ENCODE data around the gene RBM43.
A peak's percentile ranks its signal among the peaks of the same experiment; 100 is the strongest.
"Not testable (repeated sequence)": the region's sequence is repeated elsewhere in the genome, so short reads cannot be mapped to it uniquely, and the experiment has no call there.

The RBM43 gene

GRCh38 chr2:151261231-151261976 is at the start of gene RBM43:
TSS of gene RBM43 (minus strand) at chr2:151261863. CDS start at chr2:151261727, 136 bp downstream.
- Histone ChIP-seq H3K9ac (ENCODE audit: low read length) (peak within 1 kb of the TSS; percentile 87), H3K27ac (ENCODE audit: low read length) (peak within 1 kb of the TSS; percentile 52)

DNA sequence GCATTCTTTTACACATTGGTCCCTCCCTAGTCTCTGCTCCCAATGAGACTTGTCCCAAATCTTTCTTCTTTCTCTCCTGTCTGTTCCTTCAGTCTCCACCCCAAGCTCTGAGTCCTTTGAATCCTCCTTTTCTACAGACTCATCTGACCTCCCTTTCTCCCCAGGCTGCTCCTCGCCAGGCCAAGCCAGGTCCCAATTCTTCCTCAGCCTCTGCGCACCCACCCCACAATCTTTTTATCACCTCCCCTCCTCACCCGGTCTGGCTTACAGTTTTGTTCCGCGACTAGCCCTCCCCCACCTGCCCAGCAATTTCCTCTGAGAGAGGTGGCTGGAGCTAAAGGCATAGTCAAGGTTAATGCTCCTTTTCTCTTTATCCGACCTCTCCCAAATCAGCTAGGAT is 48.6 kb upstream of the RBM43 start:
- not testable (repeated sequence) for H4K20me1 ChIP-seq (ENCODE audit: insufficient read depth, low read length); H3K4me1 ChIP-seq (ENCODE audit: low read length); H2AFZ ChIP-seq (ENCODE audit: low read depth, low read length); H3K27ac ChIP-seq (ENCODE audit: low read length); H3K4me2 ChIP-seq (ENCODE audit: low read length); H3K27me3 ChIP-seq (ENCODE audit: low read depth, low read length); H3K79me2 ChIP-seq (ENCODE audit: low read length); H3K4me3 ChIP-seq (ENCODE audit: low read length); H3K36me3 ChIP-seq (replicated peaks; ENCODE audit: low read depth, low read length); H3K9me3 ChIP-seq (ENCODE audit: insufficient read depth, low read length); H3K9ac ChIP-seq (ENCODE audit: low read length)

More at GRCh38 chr2:151261231-151261976, at the start of gene RBM43:
- Histone ChIP-seq H4K20me1 (ENCODE audit: insufficient read depth, low read length) (no peaks in the 10 kb centered on the region), H3K36me3 (replicated peaks; ENCODE audit: low read depth, low read length) (no peaks in the 10 kb centered on the region), H3K4me3 (ENCODE audit: low read length) (peak within 1 kb of the TSS; percentile 92), H3K79me2 (ENCODE audit: low read length) (no peaks in the 10 kb centered on the region), H3K27me3 (ENCODE audit: low read depth, low read length) (no peaks in the 10 kb centered on the region), H2AFZ (ENCODE audit: low read depth, low read length) (peak within 1 kb of the TSS; percentile 100), H3K9me3 (ENCODE audit: insufficient read depth, low read length) (no peaks in the 10 kb centered on the region), H3K4me1 (ENCODE audit: low read length) (peaks cover 12% of the 10 kb centered on the region), H3K4me2 (ENCODE audit: low read length) (peak within 1 kb of the TSS; percentile 90)
- TF ChIP-seq, protein P1, sequence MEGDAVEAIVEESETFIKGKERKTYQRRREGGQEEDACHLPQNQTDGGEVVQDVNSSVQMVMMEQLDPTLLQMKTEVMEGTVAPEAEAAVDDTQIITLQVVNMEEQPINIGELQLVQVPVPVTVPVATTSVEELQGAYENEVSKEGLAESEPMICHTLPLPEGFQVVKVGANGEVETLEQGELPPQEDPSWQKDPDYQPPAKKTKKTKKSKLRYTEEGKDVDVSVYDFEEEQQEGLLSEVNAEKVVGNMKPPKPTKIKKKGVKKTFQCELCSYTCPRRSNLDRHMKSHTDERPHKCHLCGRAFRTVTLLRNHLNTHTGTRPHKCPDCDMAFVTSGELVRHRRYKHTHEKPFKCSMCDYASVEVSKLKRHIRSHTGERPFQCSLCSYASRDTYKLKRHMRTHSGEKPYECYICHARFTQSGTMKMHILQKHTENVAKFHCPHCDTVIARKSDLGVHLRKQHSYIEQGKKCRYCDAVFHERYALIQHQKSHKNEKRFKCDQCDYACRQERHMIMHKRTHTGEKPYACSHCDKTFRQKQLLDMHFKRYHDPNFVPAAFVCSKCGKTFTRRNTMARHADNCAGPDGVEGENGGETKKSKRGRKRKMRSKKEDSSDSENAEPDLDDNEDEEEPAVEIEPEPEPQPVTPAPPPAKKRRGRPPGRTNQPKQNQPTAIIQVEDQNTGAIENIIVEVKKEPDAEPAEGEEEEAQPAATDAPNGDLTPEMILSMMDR (IDR thresholded peaks at IDR 0.05; ENCODE audit: low read depth, low read length), result no peak
- no peak for TF ChIP-seq EZH2phosphoT487 (IDR thresholded peaks at IDR 0.05; ENCODE audit: low read depth)

GRCh38 chr2:151306621-151307020 is 45.0 kb upstream of the RBM43 start:
- no peak overlapping the region for H3K4me3 ChIP-seq (ENCODE audit: low read length)
- no peaks in the 10 kb centered on the region for H4K20me1 ChIP-seq (ENCODE audit: insufficient read depth, low read length)
- H3K9ac ChIP-seq (ENCODE audit: low read length), result no peak overlapping the region
- H3K36me3 ChIP-seq (replicated peaks; ENCODE audit: low read depth, low read length), result no peaks in the 10 kb centered on the region
- H3K27ac ChIP-seq (ENCODE audit: low read length), result no peak overlapping the region
- TF ChIP-seq, protein P1 (IDR thresholded peaks at IDR 0.05; ENCODE audit: low read depth, low read length), result no peak
- no peak for TF ChIP-seq EZH2phosphoT487 (IDR thresholded peaks at IDR 0.05; ENCODE audit: low read depth)
- peaks cover 5% of the 10 kb centered on the region; the same call in 1 of the 2 replicates for H3K4me1 ChIP-seq (ENCODE audit: low read length)
- no peaks in the 10 kb centered on the region for H3K27me3 ChIP-seq (ENCODE audit: low read depth, low read length)
- H2AFZ ChIP-seq (ENCODE audit: low read depth, low read length), result no peak overlapping the region
- H3K79me2 ChIP-seq (ENCODE audit: low read length), result no peaks in the 10 kb centered on the region
- H3K4me2 ChIP-seq (ENCODE audit: low read length), result no peak overlapping the region
- H3K9me3 ChIP-seq (ENCODE audit: insufficient read depth, low read length), result no peaks in the 10 kb centered on the region

- peaks cover 7% of the 10 kb centered on the region; the same call in 1 of the 2 replicates for H3K4me1 ChIP-seq (ENCODE audit: low read length)
- TF ChIP-seq EZH2phosphoT487 (IDR thresholded peaks at IDR 0.05; ENCODE audit: low read depth), result no peak
- TF ChIP-seq, protein P1 (IDR thresholded peaks at IDR 0.05; ENCODE audit: low read depth, low read length), result no peak
- no peaks in the 10 kb centered on the region for H3K36me3 ChIP-seq (replicated peaks; ENCODE audit: low read depth, low read length)
- H3K4me2 ChIP-seq (ENCODE audit: low read length), result no peak overlapping the region
- H3K27ac ChIP-seq (ENCODE audit: low read length), result no peak overlapping the region
- H3K9me3 ChIP-seq (ENCODE audit: insufficient read depth, low read length), result no peaks in the 10 kb centered on the region
- no peaks in the 10 kb centered on the region for H3K79me2 ChIP-seq (ENCODE audit: low read length)
- H3K9ac ChIP-seq (ENCODE audit: low read length), result no peak overlapping the region
- H2AFZ ChIP-seq (ENCODE audit: low read depth, low read length), result no peak overlapping the region
- no peak overlapping the region for H3K4me3 ChIP-seq (ENCODE audit: low read length)
- no peaks in the 10 kb centered on the region for H4K20me1 ChIP-seq (ENCODE audit: insufficient read depth, low read length)
- H3K27me3 ChIP-seq (ENCODE audit: low read depth, low read length), result no peaks in the 10 kb centered on the region
Measured at GRCh38 chr2:151305129-151305691, 43.5 kb upstream of the RBM43 start.
